Activated CD4-positive, alpha-beta T cell treated with anti-CD3 and anti-CD28 coated beads for 36 hours (primary cell): ENCODE measurements around the gene RNASE9. TPM values are rescaled to one million over a fixed set of nuclear protein-coding genes. Genes with fewer than 3 reads are reported as not detected.

Experiments used
- ATAC-seq: fragments of 200-7000 bp; cut with Tn5 transposase; one replicate; pipeline ENCODE4 v1.10.0; 2021; ENCODE audit warnings: mild to moderate bottlenecking, moderate library complexity
- CTCF ChIA-PET: fragments of 350-600 bp; sonication (Branson Sonifier 250); formaldehyde crosslinking; loops from one replicate; lab custom pipeline; 2021; ENCODE audit warnings: antibody characterized with exemption; lab: Charles Lee
- POLR2A ChIA-PET: fragments of 350-600 bp; sonication (Branson Sonifier 250); formaldehyde crosslinking; loops from one replicate; lab custom pipeline; 2021; ENCODE audit warnings: antibody characterized with exemption, inconsistent platforms; lab: Charles Lee
- DNase-seq: peaks from one replicate; pipeline ENCODE4 v3.0.0-alpha.2; 2020
- H3K27ac Mint-ChIP-seq: one replicate; pipeline ENCODE4 v1.8.0; 2021; ENCODE audit warnings: mixed read lengths
- H3K27me3 Mint-ChIP-seq: one replicate; pipeline ENCODE4 v1.8.0; 2021; ENCODE audit warnings: mixed read lengths
- H3K36me3 Mint-ChIP-seq: one replicate; pipeline ENCODE4 v1.8.0; 2021; ENCODE audit warnings: low read depth, mixed read lengths
- H3K4me1 Mint-ChIP-seq: one replicate; pipeline ENCODE4 v1.8.0; 2021; ENCODE audit warnings: mixed read lengths
- H3K4me3 Mint-ChIP-seq: one replicate; pipeline ENCODE4 v1.8.0; 2021; ENCODE audit warnings: mild to moderate bottlenecking, moderate library complexity, mixed read lengths
- H3K9me3 Mint-ChIP-seq: one replicate; pipeline ENCODE4 v1.8.0; 2021; ENCODE audit warnings: low read depth, mixed read lengths
- intact Hi-C, 2 experiments: fragments of 100-400 bp; cut with DNase I in 1 of 2; cut with micrococcal nuclease in 1 of 2; formaldehyde crosslinking; loops; one replicate each; pipeline versions ENCODE4 v1.14.2 to v1.15.1; 2022 to 2024; cut with DNase I, micrococcal nuclease
- total RNA-seq, 2 experiments: library from RNA; stranded (reverse); gene quantifications; one replicate each; pipeline ENCODE4 v1.2.3, GENCODE V29; 2021

Gene RNASE9
- total RNA-seq, 2 experiments from 2014 or later = not detected

- DNase-seq (no peak), ATAC-seq (no peak)
- no peaks in the 10 kb centered on the region for H3K4me1 Mint-ChIP-seq
- H3K36me3 Mint-ChIP-seq = no peaks in the 10 kb centered on the region
- no peak overlapping the region for H3K27ac Mint-ChIP-seq
- H3K9me3 Mint-ChIP-seq = no peaks in the 10 kb centered on the region
- POLR2A ChIA-PET = no interaction called here
- intact Hi-C loops = no loop called here
- no peak overlapping the region for H3K4me3 Mint-ChIP-seq
- H3K27me3 Mint-ChIP-seq = no peaks in the 10 kb centered on the region
- CTCF ChIA-PET = no interaction called here
Observed at GRCh38 chr14:20553024-20553423, 7.8 kb downstream of the RNASE9 start.

- Mint-ChIP-seq H3K9me3 (no peaks in the 10 kb centered on the region), H3K27me3 (no peaks in the 10 kb centered on the region), H3K27ac (no peak overlapping the region), H3K4me3 (no peak overlapping the region), H3K4me1 (no peaks in the 10 kb centered on the region), H3K36me3 (no peaks in the 10 kb centered on the region)
- ChIA-PET CTCF (no interaction called here), POLR2A (no interaction called here)
- no peak for ATAC-seq
- intact Hi-C loops = no loop called here
- no peak for DNase-seq
Observed at GRCh38 chr14:20551606-20552005, 9.2 kb downstream of the RNASE9 start.

GRCh38 chr14:20550926-20551325, 9.9 kb downstream of the RNASE9 start:
- ATAC-seq (no peak), DNase-seq (no peak)
- Mint-ChIP-seq H3K9me3 (no peaks in the 10 kb centered on the region), H3K4me1 (no peaks in the 10 kb centered on the region), H3K27ac (no peak overlapping the region), H3K36me3 (no peaks in the 10 kb centered on the region), H3K27me3 (no peaks in the 10 kb centered on the region), H3K4me3 (no peak overlapping the region)
- ChIA-PET POLR2A (no interaction called here), CTCF (no interaction called here)
- intact Hi-C loops = no loop called here

GRCh38 chr14:20548414-20549158, 12.3 kb downstream of the RNASE9 start:
- no peak overlapping the region for H3K27ac Mint-ChIP-seq
- CTCF ChIA-PET = interaction anchor here (0.6 to 3.2 kb wide), 5 partner anchors 18 to 540 kb away, joined by 3 to 17 read pairs (median 3); no protein-coding TSS in a partner anchor
- H3K9me3 Mint-ChIP-seq = no peaks in the 10 kb centered on the region
- H3K36me3 Mint-ChIP-seq = no peaks in the 10 kb centered on the region
- POLR2A ChIA-PET = no interaction called here
- no peak overlapping the region for H3K4me3 Mint-ChIP-seq
- no peaks in the 10 kb centered on the region for H3K4me1 Mint-ChIP-seq
- intact Hi-C loops = no loop called here
- DNase-seq = no peak
- no peak for ATAC-seq
- peaks cover 4% of the 10 kb centered on the region for H3K27me3 Mint-ChIP-seq

- H3K9me3 Mint-ChIP-seq = no peaks in the 10 kb centered on the region
- no peaks in the 10 kb centered on the region for H3K36me3 Mint-ChIP-seq
- CTCF ChIA-PET = interaction anchor here (0.7 to 3.2 kb wide), 3 partner anchors 12 to 29 kb away, joined by 3 to 17 read pairs (median 5); no protein-coding TSS in a partner anchor
- DNase-seq = no peak
- H3K27ac Mint-ChIP-seq = no peak overlapping the region
- peaks cover 4% of the 10 kb centered on the region for H3K27me3 Mint-ChIP-seq
- ATAC-seq = no peak
- intact Hi-C loops = no loop called here
- no peaks in the 10 kb centered on the region for H3K4me1 Mint-ChIP-seq
- H3K4me3 Mint-ChIP-seq = no peak overlapping the region
- POLR2A ChIA-PET = no interaction called here
Observed at GRCh38 chr14:20546877-20547276, 14.0 kb downstream of the RNASE9 start.

GRCh38 chr14:20539906-20540305, 20.9 kb downstream of the RNASE9 start:
- Mint-ChIP-seq H3K4me3 (no peak overlapping the region), H3K36me3 (no peaks in the 10 kb centered on the region), H3K4me1 (no peaks in the 10 kb centered on the region), H3K27me3 (peaks cover 2% of the 10 kb centered on the region), H3K9me3 (no peaks in the 10 kb centered on the region), H3K27ac (no peak overlapping the region)
- ChIA-PET CTCF (no interaction called here), POLR2A (no interaction called here)
- DNase-seq (no peak), ATAC-seq (no peak)
- intact Hi-C loops = no loop called here

- ChIA-PET CTCF (interaction anchor here (0.7 to 2.8 kb wide), 15 partner anchors 9 to 204 kb away, joined by 3 to 17 read pairs (median 4); no protein-coding TSS in a partner anchor), POLR2A (no interaction called here)
- Mint-ChIP-seq H3K4me3 (peak overlapping the region; percentile 32), H3K36me3 (no peaks in the 10 kb centered on the region), H3K9me3 (no peaks in the 10 kb centered on the region), H3K27me3 (peaks cover 9% of the 10 kb centered on the region), H3K4me1 (peaks cover 7% of the 10 kb centered on the region), H3K27ac (no peak overlapping the region)
- intact Hi-C loops = loop anchor here (1.0 to 2.0 kb wide), 4 partner anchors 78 to 204 kb away; no protein-coding TSS in a partner anchor
- ATAC-seq (peak; percentile 89), DNase-seq (peak; percentile 87)
Observed at GRCh38 chr14:20530771-20531571, 29.9 kb downstream of the RNASE9 start.

GRCh38 chr14:20529806-20530205, 31.0 kb downstream of the RNASE9 start:
- H3K4me3 Mint-ChIP-seq = no peak overlapping the region
- H3K36me3 Mint-ChIP-seq = no peaks in the 10 kb centered on the region
- CTCF ChIA-PET = interaction anchor here (0.7 to 2.8 kb wide), 12 partner anchors 8 to 203 kb away, joined by 3 to 17 read pairs (median 4); no protein-coding TSS in a partner anchor
- intact Hi-C loops = loop anchor here in 1 of 2 experiments (2.0 kb wide), 1 partner anchor 79 kb away; no protein-coding TSS in a partner anchor
- no peaks in the 10 kb centered on the region for H3K9me3 Mint-ChIP-seq
- no peak for ATAC-seq
- no peak overlapping the region for H3K27ac Mint-ChIP-seq
- peaks cover 7% of the 10 kb centered on the region for H3K4me1 Mint-ChIP-seq
- H3K27me3 Mint-ChIP-seq = peaks cover 9% of the 10 kb centered on the region
- POLR2A ChIA-PET = no interaction called here
- DNase-seq = no peak

- POLR2A ChIA-PET = no interaction called here
Observed at GRCh38 chr14:20524027-20524426, 36.8 kb downstream of the RNASE9 start.

GRCh38 chr14:20522332-20522731, 38.5 kb downstream of the RNASE9 start:
- no peak for ATAC-seq
- intact Hi-C loops = no loop called here
- Mint-ChIP-seq H3K4me1 (no peaks in the 10 kb centered on the region), H3K27me3 (no peaks in the 10 kb centered on the region), H3K27ac (no peak overlapping the region), H3K36me3 (no peaks in the 10 kb centered on the region), H3K4me3 (no peak overlapping the region), H3K9me3 (no peaks in the 10 kb centered on the region)
- DNase-seq = no peak
- POLR2A ChIA-PET = no interaction called here
- CTCF ChIA-PET = interaction anchor here (0.7 to 2.0 kb wide), 2 partner anchors 9 to 176 kb away, joined by 3 to 6 read pairs; no protein-coding TSS in a partner anchor

More at GRCh38 chr14:20524027-20524426, 36.8 kb downstream of the RNASE9 start:
- CTCF ChIA-PET = interaction anchor here (1.3 kb wide), 1 partner anchor 26 kb away, joined by 3 read pairs; no protein-coding TSS in a partner anchor
- DNase-seq (no peak), ATAC-seq (no peak)
- peaks cover 3% of the 10 kb centered on the region for H3K27me3 Mint-ChIP-seq
- H3K4me3 Mint-ChIP-seq = no peak overlapping the region
- no peaks in the 10 kb centered on the region for H3K4me1 Mint-ChIP-seq
- no peaks in the 10 kb centered on the region for H3K9me3 Mint-ChIP-seq
- H3K36me3 Mint-ChIP-seq = no peaks in the 10 kb centered on the region
- H3K27ac Mint-ChIP-seq = no peak overlapping the region
- intact Hi-C loops = no loop called here

- Mint-ChIP-seq H3K4me1 (no peaks in the 10 kb centered on the region), H3K27ac (no peak overlapping the region)
Observed at GRCh38 chr14:20516921-20517320, 43.9 kb downstream of the RNASE9 start.

More at GRCh38 chr14:20516921-20517320, 43.9 kb downstream of the RNASE9 start:
- DNase-seq (no peak), ATAC-seq (no peak)
- no peaks in the 10 kb centered on the region for H3K9me3 Mint-ChIP-seq
- intact Hi-C loops = no loop called here
- no peaks in the 10 kb centered on the region for H3K36me3 Mint-ChIP-seq
- ChIA-PET POLR2A (no interaction called here), CTCF (no interaction called here)
- H3K27me3 Mint-ChIP-seq = no peaks in the 10 kb centered on the region
- H3K4me3 Mint-ChIP-seq = no peak overlapping the region
